Mammary epithelial cell (primary cell): ENCODE results near the gene TMEM184A.

ENCODE experiments used
- CTCF ChIP-seq, 2 donors: IDR thresholded peaks in 1 of 2; conservative IDR thresholded peaks in 1 of 2; 2 replicates each; pipeline ENCODE4 v1.5.1; 2011 to 2012; ENCODE audit warnings: inconsistent platforms in 2 of 2, low read length in 2 of 2, mild to moderate bottlenecking in 2 of 2, control low read depth in 1 of 2, low read depth in 1 of 2; ENCODE audit not compliant: insufficient read depth in 1 of 2; ENCODE audit errors: extremely low read depth in 1 of 2
- EZH2 ChIP-seq: IDR thresholded peaks from 2 replicates; pipeline ENCODE4 v1.6.1; 2012; ENCODE audit warnings: low read length, inconsistent platforms, borderline replicate concordance

GRCh38 chr7:1559626-1560590, 3.9 kb upstream of the TMEM184A start:
- TF ChIP-seq CTCF (conservative IDR thresholded peaks at IDR 0.05 in 1 of 2, IDR thresholded peaks at IDR 0.05 in 1 of 2; ENCODE audit: extremely low read depth in 1 of 2, insufficient read depth in 1 of 2, low read depth in 1 of 2, low read length in 2 of 2), result no peak
- TF ChIP-seq EZH2, result no peak
